Neural progenitor cell (in vitro differentiated cells): ENCODE results near the gene IER5. TPM values are rescaled to one million over a fixed set of nuclear protein-coding genes. Genes with fewer than 3 reads are reported as not detected.

Experiments
- DNase-seq: peaks from one replicate; pipeline ENCODE4 v3.0.0-alpha.2; 2016; ENCODE audit warnings: low spot score
- H2AFZ ChIP-seq: fragments of 200-600 bp; sonication (generic); replicated peaks from 2 replicates; pipeline ENCODE4 v1.6.1; 2016; ENCODE audit warnings: antibody characterized with exemption
- H3F3A ChIP-seq: fragments of 200-600 bp; sonication (generic); 2 replicates; pipeline ENCODE4 v1.6.1; 2016; ENCODE audit warnings: antibody characterized with exemption, low read depth
- H3K27ac ChIP-seq: fragments of 200-600 bp; sonication (generic); 2 replicates; pipeline ENCODE4 v1.5.1; 2016; ENCODE audit warnings: mild to moderate bottlenecking
- H3K27me3 ChIP-seq: fragments of 200-600 bp; sonication (generic); 2 replicates; pipeline ENCODE4 v1.6.1; 2016; ENCODE audit warnings: mild to moderate bottlenecking, moderate library complexity
- H3K36me3 ChIP-seq: fragments of 200-600 bp; sonication (generic); 2 replicates; pipeline ENCODE4 v1.5.1; 2016
- H3K4me1 ChIP-seq: fragments of 200-600 bp; sonication (generic); 2 replicates; pipeline ENCODE4 v1.6.1; 2016; ENCODE audit warnings: mixed run types
- H3K4me2 ChIP-seq: fragments of 200-600 bp; sonication (generic); 2 replicates; pipeline ENCODE4 v1.6.1; 2016
- H3K4me3 ChIP-seq: fragments of 200-600 bp; sonication (generic); 2 replicates; pipeline ENCODE4 v1.5.1; 2016
- H3K79me2 ChIP-seq: fragments of 200-600 bp; sonication (generic); 2 replicates; pipeline ENCODE4 v1.6.1; 2016; ENCODE audit warnings: low read depth
- H3K9ac ChIP-seq: fragments of 200-600 bp; sonication (generic); 2 replicates; pipeline ENCODE4 v1.6.1; 2016
- H3K9me3 ChIP-seq: fragments of 200-600 bp; sonication (generic); 2 replicates; pipeline ENCODE4 v1.5.1; 2016; ENCODE audit warnings: low read depth
- H4K20me1 ChIP-seq: fragments of 200-600 bp; sonication (generic); 2 replicates; pipeline ENCODE4 v1.6.1; 2016; ENCODE audit warnings: low read depth
- H3K27ac Mint-ChIP-seq: 3 replicates; pipeline ENCODE4 v1.8.0; 2021; ENCODE audit warnings: mixed read lengths
- H3K27me3 Mint-ChIP-seq: 2 replicates; pipeline ENCODE4 v1.8.0; 2022; ENCODE audit warnings: low read depth, mild to moderate bottlenecking, inconsistent platforms, moderate library complexity, mixed read lengths; ENCODE audit not compliant: insufficient read depth
- H3K36me3 Mint-ChIP-seq: 3 replicates; pipeline ENCODE4 v1.8.0; 2021; ENCODE audit warnings: mixed read lengths
- H3K4me1 Mint-ChIP-seq: 3 replicates; pipeline ENCODE4 v1.8.0; 2021; ENCODE audit warnings: mixed read lengths
- H3K4me3 Mint-ChIP-seq: 3 replicates; pipeline ENCODE4 v1.8.0; 2021; ENCODE audit warnings: mild to moderate bottlenecking, moderate library complexity, mixed read lengths
- H3K9me3 Mint-ChIP-seq: 3 replicates; pipeline ENCODE4 v1.8.0; 2020; ENCODE audit warnings: mixed read lengths
- EZH2 ChIP-seq: fragments of 200-600 bp; sonication (generic); IDR thresholded peaks from 2 replicates; pipeline ENCODE4 v1.6.1; 2017; ENCODE audit warnings: antibody characterized with exemption, mild to moderate bottlenecking, moderate library complexity
- EZH2phosphoT487 ChIP-seq: fragments of 200-600 bp; sonication (generic); IDR thresholded peaks from 2 replicates; pipeline ENCODE4 v1.6.1; 2017; ENCODE audit warnings: antibody characterized with exemption
- total RNA-seq: library from RNA; depleted of rRNA; stranded (reverse); fragments of >200 nt; gene quantifications from 2 replicates; pipeline ENCODE4 v1.2.3, GENCODE V29; 2015; ENCODE audit warnings: low replicate concordance
- TF ChIP-seq, protein P1 (sequence below): fragments of 200-600 bp; sonication (generic); IDR thresholded peaks from 2 replicates; pipeline ENCODE4 v1.5.1; 2017; ENCODE audit warnings: antibody characterized with exemption, mild to moderate bottlenecking

The IER5 gene
- total RNA-seq, 1 donor from 2014 or later = 8.0 TPM

DNA sequence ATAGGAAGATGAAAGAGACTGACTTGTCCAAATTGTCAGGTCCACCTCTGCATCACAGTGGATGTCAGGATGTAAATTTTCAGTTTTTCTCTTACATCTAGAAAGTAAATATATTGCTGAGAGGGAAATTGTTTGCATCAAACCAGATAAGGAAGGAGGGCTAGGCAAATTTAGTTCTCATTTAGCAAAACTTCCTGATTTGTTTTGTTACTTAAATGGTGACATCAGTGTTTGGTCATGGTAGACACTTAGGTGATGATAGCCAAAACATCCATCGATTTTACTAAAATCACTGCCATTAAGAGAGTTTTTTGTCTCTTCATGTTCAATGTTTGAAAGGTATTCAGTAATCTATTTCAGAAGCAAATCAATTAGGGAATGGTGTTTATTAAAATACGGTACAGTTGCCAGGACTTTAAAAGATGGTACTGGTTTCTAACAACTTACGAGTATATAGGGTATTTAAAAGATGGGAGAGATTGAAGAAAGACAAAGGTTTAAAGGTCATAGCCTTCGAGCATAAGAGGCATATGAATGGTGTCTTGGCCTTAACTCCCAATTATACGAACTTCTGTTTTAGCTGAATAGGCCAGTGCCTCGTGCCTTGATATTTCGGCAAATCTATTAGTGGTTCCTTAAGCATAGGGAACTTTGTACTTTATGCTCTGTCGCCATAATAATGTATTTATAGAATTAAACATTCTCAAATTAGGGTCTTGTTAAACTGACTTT, 3.0 kb downstream of the IER5 start:
- peak overlapping the region; percentile 100 for H3K4me3 Mint-ChIP-seq
- H3K27ac Mint-ChIP-seq = no peak overlapping the region
- H3K9ac ChIP-seq = no peak overlapping the region
- H3F3A ChIP-seq = peaks cover 26% of the 10 kb centered on the region
- H3K4me1 Mint-ChIP-seq = peaks cover 56% of the 10 kb centered on the region
- H3K79me2 ChIP-seq = peaks cover 43% of the 10 kb centered on the region
- DNase-seq = no peak
- H3K27me3 ChIP-seq = peaks cover 15% of the 10 kb centered on the region
- H3K4me3 ChIP-seq = peak overlapping the region; percentile 74
- peaks cover 52% of the 10 kb centered on the region for H4K20me1 ChIP-seq
- H3K27me3 Mint-ChIP-seq = peaks cover 6% of the 10 kb centered on the region
- H3K36me3 Mint-ChIP-seq = peaks cover 14% of the 10 kb centered on the region
- no peaks in the 10 kb centered on the region for H3K36me3 ChIP-seq
- TF ChIP-seq, protein P1, sequence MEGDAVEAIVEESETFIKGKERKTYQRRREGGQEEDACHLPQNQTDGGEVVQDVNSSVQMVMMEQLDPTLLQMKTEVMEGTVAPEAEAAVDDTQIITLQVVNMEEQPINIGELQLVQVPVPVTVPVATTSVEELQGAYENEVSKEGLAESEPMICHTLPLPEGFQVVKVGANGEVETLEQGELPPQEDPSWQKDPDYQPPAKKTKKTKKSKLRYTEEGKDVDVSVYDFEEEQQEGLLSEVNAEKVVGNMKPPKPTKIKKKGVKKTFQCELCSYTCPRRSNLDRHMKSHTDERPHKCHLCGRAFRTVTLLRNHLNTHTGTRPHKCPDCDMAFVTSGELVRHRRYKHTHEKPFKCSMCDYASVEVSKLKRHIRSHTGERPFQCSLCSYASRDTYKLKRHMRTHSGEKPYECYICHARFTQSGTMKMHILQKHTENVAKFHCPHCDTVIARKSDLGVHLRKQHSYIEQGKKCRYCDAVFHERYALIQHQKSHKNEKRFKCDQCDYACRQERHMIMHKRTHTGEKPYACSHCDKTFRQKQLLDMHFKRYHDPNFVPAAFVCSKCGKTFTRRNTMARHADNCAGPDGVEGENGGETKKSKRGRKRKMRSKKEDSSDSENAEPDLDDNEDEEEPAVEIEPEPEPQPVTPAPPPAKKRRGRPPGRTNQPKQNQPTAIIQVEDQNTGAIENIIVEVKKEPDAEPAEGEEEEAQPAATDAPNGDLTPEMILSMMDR = no peak
- TF ChIP-seq EZH2 (no peak), EZH2phosphoT487 (no peak)
- no peak overlapping the region for H2AFZ ChIP-seq
- no peaks in the 10 kb centered on the region for H3K9me3 ChIP-seq
- H3K4me2 ChIP-seq = peak overlapping the region; percentile 78
- H3K9me3 Mint-ChIP-seq = no peaks in the 10 kb centered on the region
- H3K4me1 ChIP-seq = peaks cover 37% of the 10 kb centered on the region
- H3K27ac ChIP-seq = no peak overlapping the region

DNA sequence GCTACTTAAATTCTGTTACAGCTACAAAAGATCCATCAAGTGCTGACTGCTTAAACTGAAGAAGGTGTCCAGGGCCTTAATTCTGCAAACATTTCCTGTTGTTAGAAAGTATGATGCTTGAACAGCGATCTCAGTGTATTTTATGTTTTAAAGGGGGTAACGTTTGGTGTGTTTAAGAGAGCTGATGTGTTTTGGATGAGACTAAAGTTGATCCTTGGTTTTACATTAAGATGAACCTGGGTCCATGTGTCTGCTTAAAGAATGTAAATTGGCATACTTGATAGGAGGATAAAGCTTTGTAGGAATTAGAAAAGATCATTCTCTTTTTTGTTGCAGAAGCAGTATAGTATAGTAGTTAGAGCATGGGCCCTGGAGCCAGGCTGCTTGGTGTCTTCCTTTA, 3.6 kb downstream of the IER5 start:
- peaks cover 14% of the 10 kb centered on the region for H3K36me3 Mint-ChIP-seq
- H3K9me3 Mint-ChIP-seq = no peaks in the 10 kb centered on the region
- peak overlapping the region; percentile 70 for H3K4me3 Mint-ChIP-seq
- peaks cover 11% of the 10 kb centered on the region for H3K27me3 ChIP-seq
- peaks cover 43% of the 10 kb centered on the region for H3K4me1 ChIP-seq
- peak overlapping the region; percentile 78 for H3K4me2 ChIP-seq
- H3K79me2 ChIP-seq = peaks cover 43% of the 10 kb centered on the region
- TF ChIP-seq EZH2phosphoT487 = no peak
- TF ChIP-seq, protein P1 = no peak
- TF ChIP-seq EZH2 = no peak
- no peak overlapping the region for H3K27ac ChIP-seq
- H3K27ac Mint-ChIP-seq = no peak overlapping the region
- peaks cover 26% of the 10 kb centered on the region for H3F3A ChIP-seq
- H3K36me3 ChIP-seq = no peaks in the 10 kb centered on the region
- no peak overlapping the region for H2AFZ ChIP-seq
- peaks cover 52% of the 10 kb centered on the region for H4K20me1 ChIP-seq
- DNase-seq = no peak
- H3K9ac ChIP-seq = no peak overlapping the region
- H3K4me1 Mint-ChIP-seq = peaks cover 62% of the 10 kb centered on the region
- no peaks in the 10 kb centered on the region for H3K9me3 ChIP-seq
- H3K27me3 Mint-ChIP-seq = peaks cover 8% of the 10 kb centered on the region
- peak overlapping the region; percentile 74 for H3K4me3 ChIP-seq

DNA sequence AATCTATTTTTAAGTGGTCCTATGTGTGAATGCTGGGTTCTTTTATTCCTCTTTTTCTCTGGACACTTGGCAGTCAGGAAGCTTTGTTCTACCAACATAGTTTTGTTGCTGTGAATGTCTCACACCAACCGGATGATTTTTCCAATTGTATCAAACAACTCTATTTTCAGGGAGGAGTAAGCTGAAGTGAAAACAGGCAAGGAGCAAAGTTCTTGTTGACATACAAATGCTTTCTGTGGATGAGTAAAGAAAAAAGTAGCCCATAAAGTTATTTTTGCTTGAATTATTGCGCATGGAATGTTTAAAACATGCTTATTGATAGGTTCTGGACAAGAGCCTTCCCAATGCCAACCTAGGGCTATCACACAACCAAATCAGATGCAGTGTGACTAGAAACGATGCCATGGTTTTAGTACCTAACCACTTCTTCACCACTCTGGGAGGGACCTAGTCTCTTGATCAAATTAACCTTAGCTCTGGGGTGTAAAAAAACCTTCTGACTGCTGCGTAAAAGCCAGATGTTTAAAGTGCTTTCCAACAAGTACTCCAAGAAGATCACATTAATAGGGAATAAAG, 4.5 kb downstream of the IER5 start:
- H2AFZ ChIP-seq = no peak overlapping the region
- no peak overlapping the region for H3K4me2 ChIP-seq
- peaks cover 26% of the 10 kb centered on the region for H3F3A ChIP-seq
- no peak overlapping the region for H3K4me3 ChIP-seq
- H3K36me3 ChIP-seq = no peaks in the 10 kb centered on the region
- Mint-ChIP-seq H3K4me3 (peak overlapping the region; percentile 54), H3K9me3 (no peaks in the 10 kb centered on the region), H3K27me3 (peaks cover 4% of the 10 kb centered on the region), H3K27ac (peak overlapping the region; percentile 36), H3K4me1 (peaks cover 63% of the 10 kb centered on the region), H3K36me3 (peaks cover 14% of the 10 kb centered on the region)
- no peak overlapping the region for H3K9ac ChIP-seq
- no peak for DNase-seq
- peaks cover 52% of the 10 kb centered on the region for H4K20me1 ChIP-seq
- no peaks in the 10 kb centered on the region for H3K9me3 ChIP-seq
- H3K27ac ChIP-seq = no peak overlapping the region
- H3K27me3 ChIP-seq = peaks cover 11% of the 10 kb centered on the region
- TF ChIP-seq, protein P1 = no peak
- peaks cover 45% of the 10 kb centered on the region for H3K4me1 ChIP-seq
- peaks cover 43% of the 10 kb centered on the region for H3K79me2 ChIP-seq
